ENCODE data around the gene BICD1.

Gene BICD1

GRCh38 chr12:32423559-32423958 is 316.9 kb downstream of the BICD1 start:
- no peak for TF ChIP-seq ZNF274 (IDR thresholded peaks at IDR 0.05; ENCODE audit: low read depth, low read length)
- no peak overlapping the region for H3K4me3 ChIP-seq (ENCODE audit: low read length)

GRCh38 chr12:32431025-32431424 is 324.4 kb downstream of the BICD1 start:
- no peak for TF ChIP-seq ZNF274 (IDR thresholded peaks at IDR 0.05; ENCODE audit: low read depth, low read length)
- no peak overlapping the region for H3K4me3 ChIP-seq (ENCODE audit: low read length)
